ENCODE results near the gene LRRC25.
"Not testable (repeated sequence)": the region's sequence is repeated elsewhere in the genome, so short reads cannot be mapped to it uniquely, and the experiment has no call there.

LRRC25 gene

DNA sequence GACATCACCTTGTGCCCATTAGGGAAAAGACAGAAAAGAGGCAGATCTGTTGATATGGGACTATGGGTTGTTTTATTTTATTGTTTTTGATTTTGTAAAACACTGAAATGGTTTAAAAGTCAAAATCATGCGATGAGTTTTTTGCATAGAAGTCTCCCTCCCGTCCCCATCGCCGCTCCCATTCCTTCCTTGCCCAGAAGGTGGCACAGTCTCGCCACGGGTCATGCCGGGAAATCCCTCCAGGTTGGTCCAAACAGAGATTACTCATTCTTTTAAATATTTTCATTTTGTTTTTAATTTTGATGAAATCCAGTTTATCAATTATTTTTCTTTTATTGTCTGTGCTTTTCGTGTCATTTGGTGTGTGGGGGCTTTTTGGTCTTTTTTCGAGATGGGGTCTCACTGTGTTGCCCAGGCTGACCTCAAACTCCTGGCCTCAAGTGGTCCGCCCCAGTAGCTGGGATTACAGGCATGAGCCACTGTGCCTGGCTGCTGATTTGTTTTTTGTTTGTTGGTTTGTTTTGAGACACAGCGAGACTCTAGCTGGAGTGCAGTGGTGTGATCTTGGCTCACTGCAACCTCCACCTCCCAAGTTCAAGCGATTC is 47.8 kb downstream of the LRRC25 start:
- DNase-seq (ENCODE audit: low read depth, low spot score) = peak; percentile 53
- no peak overlapping the region for H3K4me3 ChIP-seq (ENCODE audit: low read depth, low read length)
- in situ Hi-C loops (cut with HindIII; ENCODE audit: low sequenced_read_pairs) = no loop called here
- TF ChIP-seq, protein P1, sequence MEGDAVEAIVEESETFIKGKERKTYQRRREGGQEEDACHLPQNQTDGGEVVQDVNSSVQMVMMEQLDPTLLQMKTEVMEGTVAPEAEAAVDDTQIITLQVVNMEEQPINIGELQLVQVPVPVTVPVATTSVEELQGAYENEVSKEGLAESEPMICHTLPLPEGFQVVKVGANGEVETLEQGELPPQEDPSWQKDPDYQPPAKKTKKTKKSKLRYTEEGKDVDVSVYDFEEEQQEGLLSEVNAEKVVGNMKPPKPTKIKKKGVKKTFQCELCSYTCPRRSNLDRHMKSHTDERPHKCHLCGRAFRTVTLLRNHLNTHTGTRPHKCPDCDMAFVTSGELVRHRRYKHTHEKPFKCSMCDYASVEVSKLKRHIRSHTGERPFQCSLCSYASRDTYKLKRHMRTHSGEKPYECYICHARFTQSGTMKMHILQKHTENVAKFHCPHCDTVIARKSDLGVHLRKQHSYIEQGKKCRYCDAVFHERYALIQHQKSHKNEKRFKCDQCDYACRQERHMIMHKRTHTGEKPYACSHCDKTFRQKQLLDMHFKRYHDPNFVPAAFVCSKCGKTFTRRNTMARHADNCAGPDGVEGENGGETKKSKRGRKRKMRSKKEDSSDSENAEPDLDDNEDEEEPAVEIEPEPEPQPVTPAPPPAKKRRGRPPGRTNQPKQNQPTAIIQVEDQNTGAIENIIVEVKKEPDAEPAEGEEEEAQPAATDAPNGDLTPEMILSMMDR (IDR thresholded peaks at IDR 0.05; ENCODE audit: low read depth, low read length) = peak; percentile 92

DNA sequence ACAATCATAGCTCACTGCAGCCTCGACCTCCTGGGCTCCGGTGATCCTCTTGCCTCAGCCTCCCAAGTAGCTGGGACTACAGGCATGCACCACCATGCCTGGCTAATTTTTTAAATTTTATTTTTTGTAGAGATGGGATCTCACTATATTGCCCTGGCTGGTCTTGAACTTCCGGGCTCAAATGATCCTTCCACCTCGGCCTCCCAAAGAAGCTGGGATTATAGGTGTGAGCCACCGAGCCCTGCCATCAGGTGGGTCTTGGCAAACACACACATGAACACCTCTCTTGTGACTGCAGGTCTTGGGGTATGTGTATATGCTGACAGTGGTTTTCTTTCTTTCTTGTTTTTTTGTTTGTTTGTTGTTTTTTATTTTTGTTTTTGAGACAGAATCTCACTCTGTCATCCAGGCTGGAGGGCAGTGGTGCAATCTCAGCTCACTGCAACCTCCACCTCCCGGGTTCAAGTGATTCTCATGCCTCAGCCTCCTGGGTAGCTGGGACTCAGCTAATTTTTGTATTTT is 48.5 kb downstream of the LRRC25 start:
- in situ Hi-C loops (cut with HindIII; ENCODE audit: low sequenced_read_pairs); H3K4me3 ChIP-seq (ENCODE audit: low read depth, low read length); DNase-seq (ENCODE audit: low read depth, low spot score): not testable (repeated sequence)

DNA sequence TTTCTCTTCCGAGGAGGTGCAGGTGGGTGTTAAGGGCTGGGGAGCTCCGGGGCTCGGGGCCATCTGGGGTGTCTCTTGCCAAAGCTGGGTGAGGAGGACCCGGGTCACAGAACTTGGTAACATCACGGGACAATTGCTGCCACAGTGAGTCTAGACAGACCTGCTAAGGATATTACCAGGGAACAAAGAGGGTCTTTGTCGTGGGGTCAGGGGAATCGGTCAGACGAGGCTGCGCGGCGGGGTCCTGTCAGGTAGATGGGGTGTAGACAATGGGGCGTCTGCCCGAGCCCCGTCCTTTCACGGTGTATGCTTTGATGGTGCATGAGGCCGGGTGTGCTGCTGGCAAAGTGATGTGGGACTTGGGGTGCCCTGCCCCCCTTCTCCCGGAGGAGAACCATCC is 49.3 kb downstream of the LRRC25 start:
- in situ Hi-C loops (cut with HindIII; ENCODE audit: low sequenced_read_pairs) = no loop called here
- TF ChIP-seq, protein P1 (IDR thresholded peaks at IDR 0.05; ENCODE audit: low read depth, low read length) = no peak
- DNase-seq (ENCODE audit: low read depth, low spot score) = no peak
- no peak overlapping the region for H3K4me3 ChIP-seq (ENCODE audit: low read depth, low read length)

DNA sequence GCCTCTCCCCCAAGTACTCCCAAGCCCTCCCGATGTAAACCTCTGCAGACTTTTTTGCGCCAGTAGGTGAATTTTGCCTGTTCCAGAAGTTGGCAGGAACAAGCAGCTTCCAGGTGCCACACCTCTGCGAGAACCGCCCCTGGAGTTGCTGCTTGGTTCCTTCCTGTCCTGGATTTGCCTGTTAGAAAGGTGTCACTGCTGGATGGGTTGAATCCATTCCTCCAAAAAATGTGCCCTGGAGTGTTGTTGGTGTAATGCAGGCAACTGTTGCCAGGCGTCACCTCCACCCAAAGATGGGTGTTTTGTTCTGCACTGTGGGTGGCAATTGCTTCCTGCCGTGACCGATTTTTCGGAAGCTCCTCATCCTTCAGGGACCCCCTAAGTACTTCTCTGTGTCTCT is 51.3 kb downstream of the LRRC25 start:
- DNase-seq (ENCODE audit: low read depth, low spot score) = no peak
- in situ Hi-C loops (cut with HindIII; ENCODE audit: low sequenced_read_pairs) = no loop called here
- no peak overlapping the region for H3K4me3 ChIP-seq (ENCODE audit: low read depth, low read length)
- TF ChIP-seq, protein P1 (IDR thresholded peaks at IDR 0.05; ENCODE audit: low read depth, low read length) = no peak

DNA sequence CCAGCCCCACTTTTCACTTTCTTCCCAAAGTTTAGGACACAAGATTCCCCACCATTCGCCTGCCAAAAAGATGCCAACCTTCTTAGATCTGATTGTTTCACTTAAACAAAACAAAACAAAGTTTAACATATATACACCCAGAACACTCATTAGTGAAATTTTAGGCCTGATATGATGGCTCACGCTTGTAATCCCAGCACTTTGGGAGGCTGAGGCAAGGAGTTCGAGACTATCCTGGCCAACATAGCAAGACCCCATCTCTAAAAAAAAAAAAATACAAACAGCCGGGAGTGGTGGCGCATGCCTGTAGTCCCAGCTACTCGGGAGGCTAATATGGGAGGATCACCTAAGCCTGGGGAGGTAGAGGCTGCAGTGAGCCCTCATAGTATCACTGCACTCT is 52.1 kb downstream of the LRRC25 start:
- DNase-seq (ENCODE audit: low read depth, low spot score) = no peak
- TF ChIP-seq, protein P1 (IDR thresholded peaks at IDR 0.05; ENCODE audit: low read depth, low read length) = no peak
- H3K4me3 ChIP-seq (ENCODE audit: low read depth, low read length) = no peak overlapping the region
- in situ Hi-C loops (cut with HindIII; ENCODE audit: low sequenced_read_pairs) = no loop called here

DNA sequence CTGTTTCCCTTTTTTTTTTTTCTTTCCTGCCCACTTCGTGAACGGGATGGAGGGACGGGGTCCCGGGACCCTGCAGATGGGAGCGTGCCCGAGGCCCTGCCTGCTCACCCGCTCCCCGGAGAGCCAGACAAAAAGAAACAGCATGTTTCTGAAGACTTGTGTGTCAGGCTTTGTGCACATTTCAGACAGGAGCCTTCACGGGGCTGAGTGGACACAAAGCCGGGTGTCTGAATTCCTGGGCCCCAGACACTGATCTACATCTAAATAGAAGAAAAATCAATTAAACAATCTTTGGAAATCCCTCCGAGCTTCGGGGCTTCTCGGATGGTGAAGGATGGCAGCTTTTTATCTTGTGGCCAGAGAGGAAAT is 52.9 kb downstream of the LRRC25 start:
- in situ Hi-C loops (cut with HindIII; ENCODE audit: low sequenced_read_pairs) = no loop called here
- H3K4me3 ChIP-seq (ENCODE audit: low read depth, low read length) = no peak overlapping the region
- TF ChIP-seq, protein P1 (IDR thresholded peaks at IDR 0.05; ENCODE audit: low read depth, low read length) = no peak
- DNase-seq (ENCODE audit: low read depth, low spot score) = no peak

DNA sequence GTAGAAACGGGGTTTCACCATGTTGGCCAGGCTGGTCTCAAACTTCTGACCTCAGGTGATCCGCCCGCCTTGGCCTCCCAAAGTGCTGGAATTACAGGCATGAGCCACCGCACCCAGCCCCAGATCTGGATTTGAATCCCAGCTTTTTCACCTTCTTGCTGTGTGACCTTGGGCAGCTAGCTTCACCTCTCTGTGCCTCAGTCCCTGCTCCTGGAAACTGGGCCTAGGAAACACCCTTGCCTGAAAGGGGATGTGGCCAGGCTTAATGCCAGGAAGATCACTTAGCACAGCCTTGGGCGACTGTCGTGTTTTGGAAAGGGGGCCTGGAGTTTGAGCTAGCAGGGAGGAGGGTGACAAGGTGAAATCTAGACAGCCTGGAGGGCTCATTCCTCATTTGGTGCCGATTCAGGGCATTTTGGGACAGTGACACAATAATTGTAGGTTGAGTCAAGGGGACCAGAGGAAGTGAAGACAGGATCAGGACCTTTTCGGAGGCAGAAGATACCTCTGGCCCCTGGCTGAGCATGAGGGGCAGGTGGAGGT is 55.3 kb downstream of the LRRC25 start:
- H3K4me3 ChIP-seq (ENCODE audit: low read depth, low read length) = no peak overlapping the region
- in situ Hi-C loops (cut with HindIII; ENCODE audit: low sequenced_read_pairs) = no loop called here
- TF ChIP-seq, protein P1 (IDR thresholded peaks at IDR 0.05; ENCODE audit: low read depth, low read length) = no peak
- no peak for DNase-seq (ENCODE audit: low read depth, low spot score)

Data from astrocyte of the spinal cord (primary cell).